HG03558 (cell line): ENCODE results near the gene LRFN4.

Source experiments
- ATAC-seq: cut with Tn5 transposase; IDR thresholded peaks from one replicate; pipeline ENCODE4 v1.9.1; 2021; ENCODE audit warnings: moderate number of reproducible peaks; ENCODE audit not compliant: unreplicated experiment; ENCODE audit errors: extremely low read depth

LRFN4 gene

DNA sequence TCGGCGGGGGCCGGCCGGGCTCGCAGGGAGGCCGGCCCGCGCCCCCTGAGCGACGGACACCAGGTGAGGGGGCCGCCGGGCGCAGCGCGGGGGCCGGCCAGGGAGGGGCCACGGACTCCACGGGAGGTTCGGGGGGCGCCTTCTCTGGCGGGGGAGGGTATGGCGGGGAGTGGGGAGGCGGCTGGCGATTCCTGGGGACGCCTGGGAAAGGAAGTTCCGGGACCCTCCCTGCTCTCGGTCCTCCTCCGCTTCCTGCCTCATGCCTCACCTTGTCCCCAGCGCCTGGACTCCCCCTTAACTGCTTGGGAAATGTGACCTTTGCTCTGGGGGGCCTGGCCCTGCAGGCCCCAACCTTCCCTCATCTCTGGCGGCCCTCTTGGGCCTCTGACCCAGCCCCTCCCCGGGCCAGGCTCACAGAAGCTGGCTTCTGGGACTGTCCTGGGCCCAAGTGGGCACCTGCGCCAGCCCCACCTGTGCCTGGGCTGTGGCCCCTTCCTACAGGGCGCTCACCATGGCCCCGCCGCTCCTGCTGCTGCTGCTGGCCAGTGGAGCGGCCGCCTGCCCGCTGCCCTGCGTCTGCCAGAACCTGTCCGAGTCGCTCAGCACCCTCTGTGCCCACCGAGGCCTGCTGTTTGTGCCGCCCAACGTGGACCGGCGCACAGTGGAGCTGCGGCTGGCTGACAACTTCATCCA lies 516 bp downstream of the LRFN4 start:
- ATAC-seq = no peak

DNA sequence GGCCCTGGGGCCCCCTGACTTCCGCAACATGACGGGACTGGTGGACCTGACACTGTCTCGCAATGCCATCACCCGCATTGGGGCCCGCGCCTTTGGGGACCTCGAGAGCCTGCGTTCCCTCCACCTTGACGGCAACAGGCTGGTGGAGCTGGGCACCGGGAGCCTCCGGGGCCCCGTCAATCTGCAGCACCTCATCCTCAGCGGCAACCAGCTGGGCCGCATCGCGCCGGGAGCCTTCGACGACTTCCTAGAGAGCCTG lies 992 bp downstream of the LRFN4 start:
- no peak for ATAC-seq

DNA sequence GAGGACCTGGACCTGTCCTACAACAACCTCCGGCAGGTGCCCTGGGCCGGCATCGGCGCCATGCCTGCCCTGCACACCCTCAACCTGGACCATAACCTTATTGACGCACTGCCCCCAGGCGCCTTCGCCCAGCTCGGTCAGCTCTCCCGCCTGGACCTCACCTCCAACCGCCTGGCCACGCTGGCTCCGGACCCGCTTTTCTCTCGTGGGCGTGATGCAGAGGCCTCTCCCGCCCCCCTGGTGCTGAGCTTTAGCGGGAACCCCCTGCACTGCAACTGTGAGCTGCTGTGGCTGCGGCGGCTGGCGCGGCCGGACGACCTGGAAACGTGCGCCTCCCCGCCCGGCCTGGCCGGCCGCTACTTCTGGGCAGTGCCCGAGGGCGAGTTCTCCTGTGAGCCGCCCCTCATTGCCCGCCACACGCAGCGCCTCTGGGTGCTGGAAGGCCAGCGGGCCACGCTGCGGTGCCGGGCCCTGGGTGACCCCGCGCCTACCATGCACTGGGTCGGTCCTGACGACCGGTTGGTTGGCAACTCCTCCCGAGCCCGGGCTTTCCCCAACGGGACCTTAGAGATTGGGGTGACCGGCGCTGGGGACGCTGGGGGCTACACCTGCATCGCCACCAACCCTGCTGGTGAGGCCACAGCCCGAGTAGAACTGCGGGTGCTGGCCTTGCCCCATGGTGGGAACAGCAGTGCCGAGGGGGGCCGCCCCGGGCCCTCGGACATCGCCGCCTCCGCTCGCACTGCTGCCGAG lies 1.5 kb downstream of the LRFN4 start:
- no peak for ATAC-seq

DNA sequence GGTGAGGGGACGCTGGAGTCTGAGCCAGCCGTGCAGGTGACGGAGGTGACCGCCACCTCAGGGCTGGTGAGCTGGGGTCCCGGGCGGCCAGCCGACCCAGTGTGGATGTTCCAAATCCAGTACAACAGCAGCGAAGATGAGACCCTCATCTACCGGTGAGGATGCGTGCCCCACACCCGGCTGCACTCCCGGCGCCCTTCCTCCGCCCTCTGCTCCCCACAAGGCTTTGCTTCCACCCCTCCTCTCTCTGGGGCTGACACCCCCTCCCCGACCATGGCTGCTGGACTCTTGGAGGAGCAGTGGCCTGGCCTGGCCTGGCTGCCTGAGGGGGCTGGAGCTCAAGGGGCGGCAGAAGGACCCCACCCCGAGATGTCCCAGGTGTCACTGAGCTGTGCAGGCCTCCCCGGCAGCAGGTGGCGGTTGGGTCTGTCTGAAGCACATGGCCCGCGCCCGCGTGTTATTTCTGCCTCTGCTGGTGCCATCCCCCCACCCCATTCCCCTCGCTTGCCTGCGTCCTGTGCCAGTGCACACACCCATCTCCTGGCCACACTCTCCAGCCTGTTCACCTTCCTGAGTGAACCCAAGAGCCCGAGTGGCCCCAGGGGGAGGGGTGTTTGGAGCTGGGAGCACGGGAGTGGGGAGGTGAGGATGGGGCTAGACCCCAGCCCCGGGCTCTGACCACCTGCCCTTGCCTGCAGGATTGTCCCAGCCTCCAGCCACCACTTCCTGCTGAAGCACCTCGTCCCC lies 2.2 kb downstream of the LRFN4 start:
- ATAC-seq = no peak

DNA sequence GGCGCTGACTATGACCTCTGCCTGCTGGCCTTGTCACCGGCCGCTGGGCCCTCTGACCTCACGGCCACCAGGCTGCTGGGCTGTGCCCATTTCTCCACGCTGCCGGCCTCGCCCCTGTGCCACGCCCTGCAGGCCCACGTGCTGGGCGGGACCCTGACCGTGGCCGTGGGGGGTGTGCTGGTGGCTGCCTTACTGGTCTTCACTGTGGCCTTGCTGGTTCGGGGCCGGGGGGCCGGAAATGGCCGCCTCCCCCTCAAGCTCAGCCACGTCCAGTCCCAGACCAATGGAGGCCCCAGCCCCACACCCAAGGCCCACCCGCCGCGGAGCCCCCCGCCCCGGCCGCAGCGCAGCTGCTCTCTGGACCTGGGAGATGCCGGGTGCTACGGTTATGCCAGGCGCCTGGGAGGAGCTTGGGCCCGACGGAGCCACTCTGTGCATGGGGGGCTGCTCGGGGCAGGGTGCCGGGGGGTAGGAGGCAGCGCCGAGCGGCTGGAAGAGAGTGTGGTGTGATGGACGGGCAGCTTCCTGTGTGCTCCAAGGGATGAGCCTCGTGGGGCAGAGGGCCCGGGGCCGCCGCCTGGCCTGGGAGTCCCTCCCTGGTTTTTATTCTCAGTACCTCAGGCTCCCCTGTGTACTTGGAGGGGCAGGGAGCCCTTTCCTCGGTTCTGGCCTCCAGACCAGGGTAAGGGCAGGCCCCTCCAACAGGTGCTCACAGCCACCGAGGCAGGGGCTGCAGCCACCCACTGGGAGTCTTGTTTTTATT lies 3.0 kb downstream of the LRFN4 start:
- ATAC-seq = no peak

DNA sequence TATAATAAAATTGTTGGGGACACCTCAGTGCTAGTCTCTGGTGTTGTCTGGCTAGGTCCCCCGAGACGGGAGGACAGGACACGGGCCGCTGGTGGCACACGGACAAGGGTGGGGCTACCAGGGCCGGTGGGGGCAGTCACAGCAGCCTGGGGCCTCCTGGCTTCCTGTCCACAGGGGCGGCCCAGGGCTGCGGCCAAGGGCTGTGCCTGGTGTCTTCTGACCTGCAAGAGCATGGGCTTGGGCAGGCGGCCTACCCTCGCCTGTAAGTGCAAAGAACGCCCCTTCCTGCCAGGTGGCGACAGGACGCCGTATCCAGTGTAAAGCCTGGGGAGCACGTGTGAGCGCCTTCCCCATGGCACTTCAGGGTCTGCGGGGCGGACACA lies 3.6 kb downstream of the LRFN4 start:
- ATAC-seq = no peak

DNA sequence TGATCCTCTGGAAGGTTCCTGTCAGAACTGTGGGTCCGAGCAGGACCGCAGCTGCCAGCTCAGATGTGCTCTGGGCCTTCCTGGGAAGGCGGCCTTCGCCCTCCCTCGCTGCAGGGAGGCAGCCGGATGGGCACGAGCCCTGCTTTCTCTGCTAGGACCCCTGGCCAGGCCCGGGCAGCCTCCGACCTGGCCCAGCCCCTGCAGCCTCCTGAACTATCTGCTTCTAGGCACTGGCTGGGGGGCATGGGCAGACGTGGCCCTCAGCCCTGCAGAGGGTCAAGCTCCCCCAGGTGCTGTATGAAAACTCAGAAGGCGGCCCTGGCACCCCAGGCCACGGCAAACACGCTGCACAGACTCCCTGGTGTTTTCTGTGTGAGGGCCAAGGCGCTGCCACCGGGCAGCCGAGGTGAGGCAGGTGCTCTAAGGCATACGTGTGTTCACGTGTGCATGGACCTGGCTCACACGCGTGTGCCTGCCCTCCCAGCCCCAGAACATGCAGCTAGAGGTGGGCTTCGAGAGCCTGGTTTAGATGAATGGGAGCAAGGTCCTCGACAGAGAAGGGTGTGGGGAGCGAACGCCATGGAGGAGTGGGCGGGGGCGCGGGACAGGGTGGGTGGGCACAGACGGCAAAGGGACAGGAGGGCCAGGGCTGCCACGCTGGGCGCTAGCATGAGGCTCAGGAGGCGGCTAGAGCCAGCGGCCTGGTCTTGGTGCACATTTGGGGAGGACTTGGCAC lies 4.3 kb downstream of the LRFN4 start:
- ATAC-seq = no peak

DNA sequence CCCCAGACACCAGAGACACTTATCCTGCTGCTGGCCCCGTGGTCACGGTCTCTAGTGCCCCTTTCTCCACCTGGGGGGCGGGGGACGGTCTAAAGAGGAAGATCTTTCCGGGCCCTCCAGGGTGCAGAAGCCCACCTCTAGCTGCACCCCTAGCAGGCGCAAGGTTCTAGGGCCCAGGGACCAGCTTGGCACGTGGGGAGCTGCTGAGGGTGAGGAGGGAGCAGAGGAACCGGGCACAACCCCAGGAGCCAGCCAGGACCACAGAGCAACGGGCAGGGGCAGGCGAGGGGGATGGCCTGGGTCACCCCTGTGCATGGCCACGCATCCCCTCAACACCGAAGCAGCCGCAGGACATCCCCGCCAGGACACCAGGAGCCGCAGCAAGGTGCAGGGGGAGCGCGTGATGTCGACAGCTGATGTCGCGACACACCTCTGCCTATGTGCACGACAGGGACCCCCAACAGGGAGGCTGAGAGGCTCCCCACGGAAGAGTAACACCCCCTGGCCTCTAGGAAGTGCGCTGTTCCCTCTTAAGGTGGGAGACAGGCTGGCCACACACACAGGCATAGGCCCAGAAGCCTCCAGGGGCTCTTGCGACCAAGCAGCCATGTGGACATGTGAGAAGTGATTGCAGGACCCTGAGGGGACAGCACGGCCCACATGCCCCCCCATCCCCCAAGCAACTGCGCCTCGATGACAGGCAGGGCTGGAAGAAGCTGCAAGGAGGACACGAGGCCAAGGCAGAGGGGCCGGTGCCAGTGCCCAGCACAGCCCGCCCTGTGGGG lies 5.1 kb downstream of the LRFN4 start:
- no peak for ATAC-seq

DNA sequence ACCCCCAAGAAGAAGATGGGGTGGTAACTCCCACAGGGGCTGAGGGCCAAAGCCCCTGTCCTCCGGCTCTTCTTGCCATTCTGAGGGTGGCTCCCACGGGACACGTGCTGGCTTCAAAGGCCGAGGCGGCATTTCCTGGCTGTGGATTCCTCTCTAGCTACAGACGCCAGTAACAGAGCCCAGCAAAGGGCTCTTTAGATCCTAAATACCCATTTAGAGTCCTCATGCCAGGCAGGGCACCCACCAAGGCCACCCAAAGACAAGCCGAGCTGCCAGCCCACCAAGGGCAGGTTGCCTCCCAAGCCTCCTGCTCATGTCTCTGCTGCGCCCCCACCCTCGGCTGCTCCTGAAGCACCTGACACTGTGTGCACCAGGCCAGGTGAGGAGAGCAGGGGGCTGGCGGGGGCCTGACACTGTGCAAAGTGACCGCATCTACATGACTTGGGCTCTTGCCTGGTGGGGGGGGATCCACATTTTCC lies 5.7 kb downstream of the LRFN4 start:
- ATAC-seq = no peak

DNA sequence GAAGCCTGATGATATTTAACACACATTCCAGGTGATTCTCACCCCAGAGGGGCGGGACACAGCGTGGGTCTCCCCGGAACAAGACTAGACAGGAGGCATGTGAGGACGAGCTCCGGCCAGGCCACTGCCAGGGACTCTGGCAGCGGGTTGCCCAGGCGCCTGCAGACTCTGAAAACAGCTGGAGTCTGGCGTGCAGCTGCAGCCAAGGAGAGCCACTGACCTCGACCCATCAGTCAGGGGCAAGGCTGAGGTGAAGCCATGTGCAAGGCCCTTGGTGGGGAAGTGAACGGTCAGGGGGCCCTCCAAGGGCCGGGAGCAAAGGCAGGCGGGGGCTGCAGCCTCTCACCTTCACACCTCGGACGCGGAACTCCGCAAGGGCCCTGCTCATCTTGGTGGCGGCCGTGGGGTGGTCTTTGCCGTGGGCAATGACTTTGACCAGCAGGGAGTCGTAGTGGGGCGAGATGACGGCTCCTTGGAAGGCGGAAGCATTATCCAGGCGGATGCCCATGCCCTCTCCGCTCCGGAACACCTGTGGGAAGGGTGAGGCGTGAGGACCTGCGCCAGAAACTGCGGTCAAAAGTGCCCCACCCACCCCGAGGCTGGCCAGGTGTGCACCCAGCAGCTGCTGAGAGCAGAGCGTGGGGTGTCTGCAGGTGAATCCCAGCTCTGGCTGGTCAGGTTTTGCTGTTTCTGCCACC lies 6.7 kb downstream of the LRFN4 start:
- no peak for ATAC-seq

DNA sequence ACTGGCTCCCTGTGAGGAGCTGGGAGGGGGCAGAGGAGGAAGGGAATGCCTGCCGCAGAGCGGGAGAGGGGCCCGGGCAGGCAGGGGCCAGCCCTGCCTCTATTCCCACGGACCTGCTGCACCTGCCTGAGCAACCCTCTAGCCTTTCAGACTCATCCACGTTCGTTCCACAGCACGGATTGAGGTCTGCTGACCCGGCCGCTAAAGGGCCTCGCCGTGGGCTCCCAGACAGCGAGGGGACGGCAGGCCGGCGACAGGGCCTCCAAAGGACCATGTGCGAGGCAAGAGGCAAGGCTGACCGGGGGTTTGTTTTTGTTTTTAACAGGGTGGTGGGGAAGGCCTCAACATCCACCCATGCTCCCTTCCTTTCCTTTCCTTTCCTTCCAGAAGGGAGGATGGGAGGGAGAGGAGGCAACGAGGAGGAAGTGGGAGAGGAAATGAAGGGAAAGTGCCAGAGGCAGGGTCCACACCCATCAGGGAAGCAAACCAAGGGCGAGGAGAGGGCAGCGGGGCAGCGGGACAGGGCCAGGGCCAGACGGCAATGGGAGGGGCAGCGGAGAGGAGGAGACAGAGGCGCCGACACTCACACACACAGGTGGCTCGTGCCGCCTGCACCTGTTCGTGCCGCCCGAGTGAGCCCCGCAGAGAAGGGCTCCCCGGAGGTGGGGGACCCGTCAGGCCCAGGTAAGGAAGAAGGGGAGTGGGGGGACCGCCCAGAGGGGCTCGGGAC lies 7.5 kb downstream of the LRFN4 start:
- ATAC-seq = no peak

DNA sequence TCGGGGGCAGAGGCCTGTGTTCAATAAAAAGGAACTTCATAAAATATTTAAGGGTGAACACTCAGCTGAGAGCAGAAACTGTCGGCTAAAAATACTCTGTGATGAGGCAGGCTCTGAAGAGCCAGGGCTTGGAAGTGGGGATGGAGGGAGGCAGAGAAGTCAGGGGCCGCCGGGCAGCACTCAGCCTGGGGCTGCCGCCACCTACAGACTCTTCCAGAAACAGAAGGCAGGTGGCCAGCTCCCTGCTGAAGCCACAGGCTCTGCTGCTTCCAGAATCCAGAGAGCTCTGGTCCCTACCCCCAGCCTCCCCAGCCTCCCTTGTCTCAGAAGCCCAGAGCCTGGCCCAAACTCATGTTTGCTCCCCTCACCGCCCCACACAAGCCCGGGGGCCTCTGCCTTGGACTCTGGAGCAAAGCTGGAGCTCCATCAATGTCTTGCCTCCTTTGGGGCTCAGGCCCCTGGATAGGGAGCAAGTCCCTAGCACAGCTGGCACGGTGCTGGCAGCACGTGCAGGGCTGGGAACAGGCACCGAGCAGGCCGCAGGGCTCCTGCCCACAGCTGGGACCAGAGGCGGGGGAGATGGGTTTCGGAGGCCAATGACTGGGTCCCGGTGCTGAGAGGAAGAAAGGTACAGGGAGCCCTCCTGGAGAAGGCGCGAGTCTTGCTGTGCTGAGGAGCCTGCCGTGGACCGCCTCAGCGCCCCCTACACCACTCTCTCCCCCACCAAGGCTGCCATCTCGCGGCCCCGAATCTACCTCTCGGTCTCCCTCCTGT lies 8.2 kb downstream of the LRFN4 start:
- no peak for ATAC-seq

DNA sequence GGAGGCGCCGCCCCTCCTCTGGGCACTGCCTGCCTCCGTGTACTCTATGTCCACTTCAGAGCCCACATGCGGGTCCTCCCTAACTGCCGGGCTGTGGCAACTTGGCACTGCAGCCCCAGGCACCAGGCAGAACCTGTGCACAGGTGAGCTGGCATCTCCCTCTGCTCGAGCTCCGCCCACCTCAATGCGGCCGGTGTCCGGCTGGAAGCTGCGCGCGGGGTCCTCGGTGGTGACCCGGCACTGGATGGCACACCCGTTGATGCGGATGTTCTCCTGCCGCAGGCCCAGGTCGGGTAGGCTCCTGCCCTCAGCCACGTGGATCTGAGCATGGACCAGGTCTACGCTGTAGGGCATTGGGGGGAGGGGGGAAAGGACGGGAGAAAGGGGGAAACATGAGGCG lies 9.1 kb downstream of the LRFN4 start:
- no peak for ATAC-seq

DNA sequence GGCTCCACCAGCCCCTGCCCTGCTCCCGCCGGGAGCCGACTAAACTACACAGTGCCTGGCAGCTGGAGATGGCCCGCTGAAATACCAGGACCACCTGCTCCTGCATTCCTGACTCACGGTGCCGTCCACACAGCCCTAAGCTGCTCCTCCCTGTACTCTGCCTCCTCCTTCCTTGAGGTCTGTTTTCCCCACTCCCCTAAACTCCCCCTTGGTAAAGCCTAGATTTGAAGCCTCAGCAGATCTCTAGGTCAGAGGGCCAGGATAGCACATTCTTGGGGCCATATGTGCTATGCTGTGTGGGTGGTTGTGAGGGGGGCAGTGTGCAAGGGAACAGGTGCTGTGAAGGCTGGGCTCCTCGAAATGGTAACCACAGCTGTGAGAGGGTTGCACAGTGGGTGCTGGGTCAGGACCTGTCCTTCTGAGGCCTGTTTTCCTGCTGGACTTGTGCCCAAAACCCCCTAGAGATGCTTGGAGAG lies 9.7 kb downstream of the LRFN4 start:
- no peak for ATAC-seq

DNA sequence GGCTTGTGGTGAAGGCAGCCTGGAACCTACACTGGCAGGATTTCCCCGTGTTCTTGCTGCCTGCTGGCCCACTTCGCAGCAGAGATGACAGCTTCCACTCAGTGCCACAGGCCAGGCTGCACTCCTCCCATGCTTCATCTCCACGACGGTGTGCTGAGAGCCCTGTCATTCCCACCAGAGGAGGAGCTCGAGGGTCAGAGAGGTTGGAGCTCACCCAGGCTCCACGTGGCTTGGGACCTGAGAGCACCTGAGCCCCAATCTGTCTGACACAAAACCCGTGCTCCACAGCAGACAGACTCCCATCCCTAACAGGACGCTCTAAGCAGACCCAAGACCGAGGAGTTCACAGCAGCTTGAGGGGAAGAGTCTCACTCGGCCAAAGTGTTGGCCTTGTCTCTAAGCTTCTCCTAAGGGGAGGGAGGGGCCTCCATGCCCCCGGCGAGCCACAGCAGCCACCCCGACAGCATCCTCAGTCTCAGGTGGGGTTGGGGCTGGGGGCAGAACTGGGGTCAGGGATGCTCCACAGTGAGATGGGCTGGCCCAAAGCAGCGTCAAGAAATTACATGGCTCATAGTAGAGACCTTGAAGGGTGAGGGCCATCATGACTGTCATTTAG lies 10.7 kb downstream of the LRFN4 start:
- ATAC-seq = no peak

DNA sequence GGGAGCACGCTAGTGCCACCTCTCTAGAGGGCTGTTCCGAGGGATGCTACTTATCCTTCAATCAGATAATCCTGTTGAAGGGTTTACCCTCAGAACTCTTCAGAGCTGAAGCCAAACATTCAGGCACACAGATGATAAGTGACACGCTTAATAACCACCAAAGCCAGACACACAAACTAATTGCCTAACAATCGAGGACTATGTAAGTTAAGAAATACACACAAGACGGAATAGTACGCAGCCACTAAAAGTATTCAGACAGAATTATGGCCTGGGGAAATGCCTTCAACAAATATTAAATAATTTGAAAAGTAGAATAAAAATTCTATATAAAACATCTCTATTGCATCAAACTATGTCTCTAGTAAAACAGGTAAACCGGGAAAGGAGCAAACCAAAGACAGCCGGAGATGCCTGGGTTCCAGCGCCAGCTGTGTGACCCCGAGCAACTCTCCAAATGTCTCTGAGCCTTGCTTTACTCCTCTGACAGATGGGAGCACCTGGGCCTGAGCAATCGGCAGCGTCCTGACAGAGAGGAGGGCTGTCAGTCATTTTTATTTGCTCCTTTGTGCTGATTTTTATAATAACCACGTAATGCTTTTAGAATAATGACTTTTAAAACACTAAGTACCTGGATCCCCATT lies 11.3 kb downstream of the LRFN4 start:
- no peak for ATAC-seq
